MM.1S (cell line): Measurements from ENCODE around the gene POLR2J.
A peak's percentile ranks its signal among the peaks of the same experiment; 100 is the strongest.

Experiments
- DNase-seq: peaks from one replicate; pipeline ENCODE4 v3.0.0-alpha.2; 2015
- H2AFZ ChIP-seq: fragments of 300-600 bp; sonication (generic); 2 replicates; pipeline ENCODE4 v1.6.0; 2016; ENCODE audit warnings: antibody characterized with exemption, low read length
- H3F3A ChIP-seq: fragments of 300-600 bp; sonication (generic); 2 replicates; pipeline ENCODE4 v1.6.1; 2016; ENCODE audit warnings: mild to moderate bottlenecking, antibody characterized with exemption, low read length, moderate library complexity, mixed read lengths; ENCODE audit not compliant: insufficient read depth
- H3K27ac ChIP-seq: fragments of 300-600 bp; sonication (generic); 2 replicates; pipeline ENCODE4 v1.5.1; 2016; ENCODE audit warnings: mild to moderate bottlenecking, low read length
- H3K27me3 ChIP-seq: fragments of 300-600 bp; sonication (generic); replicated peaks from 2 replicates; pipeline ENCODE4 v1.6.0; 2016; ENCODE audit warnings: low read length; ENCODE audit not compliant: insufficient read depth
- H3K36me3 ChIP-seq: fragments of 300-600 bp; sonication (generic); replicated peaks from 2 replicates; pipeline ENCODE4 v1.6.1; 2016; ENCODE audit warnings: mild to moderate bottlenecking, low read length, mixed read lengths; ENCODE audit not compliant: insufficient read depth
- H3K4me1 ChIP-seq: fragments of 300-600 bp; sonication (generic); 2 replicates; pipeline ENCODE4 v1.6.1; 2016; ENCODE audit warnings: low read length, mixed read lengths
- H3K4me2 ChIP-seq: fragments of 300-600 bp; sonication (generic); 2 replicates; pipeline ENCODE4 v1.6.0; 2016; ENCODE audit warnings: low read depth, low read length
- H3K4me3 ChIP-seq: fragments of 300-600 bp; sonication (generic); 2 replicates; pipeline ENCODE4 v1.5.1; 2016; ENCODE audit warnings: low read length, mixed read lengths
- H3K79me2 ChIP-seq: fragments of 300-600 bp; sonication (generic); 2 replicates; pipeline ENCODE4 v1.6.1; 2016; ENCODE audit warnings: mixed run types, low read length, mixed read lengths
- H3K9ac ChIP-seq: fragments of 300-600 bp; sonication (generic); 2 replicates; pipeline ENCODE4 v1.6.1; 2016; ENCODE audit warnings: low read length, mixed read lengths
- H3K9me2 ChIP-seq: fragments of 300-600 bp; sonication (generic); replicated peaks from 2 replicates; pipeline ENCODE4 v1.6.1; 2016; ENCODE audit warnings: mild to moderate bottlenecking, low read length, mixed read lengths; ENCODE audit not compliant: insufficient read depth
- H3K9me3 ChIP-seq: fragments of 300-600 bp; sonication (generic); replicated peaks from 2 replicates; pipeline ENCODE4 v1.6.1; 2016; ENCODE audit warnings: mild to moderate bottlenecking, low read length, mixed read lengths; ENCODE audit not compliant: insufficient read depth
- H4K20me1 ChIP-seq: fragments of 300-600 bp; sonication (generic); 2 replicates; pipeline ENCODE4 v1.6.1; 2016; ENCODE audit warnings: mild to moderate bottlenecking, low read length, moderate library complexity, mixed read lengths; ENCODE audit not compliant: insufficient read depth
- EZH2 ChIP-seq: fragments of 300-600 bp; sonication (generic); optimal IDR thresholded peaks from 2 replicates; pipeline ENCODE3; 2017; ENCODE audit warnings: low read depth, mild to moderate bottlenecking, antibody characterized with exemption, low read length, mixed read lengths
- EZH2phosphoT487 ChIP-seq: fragments of 300-600 bp; sonication (generic); IDR thresholded peaks from 2 replicates; pipeline ENCODE4 v1.6.1; 2018; ENCODE audit warnings: antibody characterized with exemption, low read length
- TF ChIP-seq, protein P1 (sequence below): fragments of 300-600 bp; sonication (generic); IDR thresholded peaks from 2 replicates; pipeline ENCODE4 v1.5.1; 2016; ENCODE audit warnings: antibody characterized with exemption, low read length, mixed read lengths

POLR2J gene

DNA sequence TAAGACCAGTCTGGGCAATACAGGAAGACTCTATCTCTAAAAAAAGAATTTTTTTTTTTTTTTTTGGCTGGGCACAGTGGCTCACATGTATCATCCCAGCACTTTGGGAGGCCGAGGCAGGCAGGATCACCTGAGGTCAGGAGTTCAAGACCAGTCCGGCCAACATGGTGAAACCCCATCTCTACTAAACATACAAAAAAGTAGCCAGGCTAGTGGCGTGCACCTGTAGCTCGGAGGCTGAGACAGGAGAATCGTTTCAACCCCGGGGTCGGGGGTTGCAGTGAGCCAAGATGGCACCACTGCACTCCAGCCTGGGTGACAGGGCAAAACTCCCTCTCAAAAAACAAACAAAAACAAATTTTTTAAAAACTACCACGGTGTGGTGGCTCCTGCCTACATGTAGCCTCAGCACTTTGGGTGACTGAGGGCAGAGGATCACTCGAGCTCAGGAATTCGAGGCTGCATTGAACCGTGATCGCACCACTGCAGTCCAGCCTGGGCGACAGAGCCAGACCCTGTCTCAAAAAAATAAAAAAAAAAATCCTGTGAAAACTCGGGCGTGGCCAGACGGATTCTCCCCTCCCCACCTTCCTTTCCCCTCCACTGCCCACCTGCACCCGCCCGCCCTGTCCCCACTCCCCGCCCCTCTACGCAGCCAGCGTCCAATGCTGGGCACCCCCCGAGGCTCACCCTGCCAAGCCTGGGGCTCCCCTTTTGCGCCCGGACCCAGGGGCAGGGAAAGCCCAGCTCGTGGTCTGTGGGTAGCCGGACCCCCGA is 46.1 kb downstream of the POLR2J start:
- H3K79me2 ChIP-seq: peaks cover 56% of the 10 kb centered on the region
- DNase-seq: peak; percentile 70

DNA sequence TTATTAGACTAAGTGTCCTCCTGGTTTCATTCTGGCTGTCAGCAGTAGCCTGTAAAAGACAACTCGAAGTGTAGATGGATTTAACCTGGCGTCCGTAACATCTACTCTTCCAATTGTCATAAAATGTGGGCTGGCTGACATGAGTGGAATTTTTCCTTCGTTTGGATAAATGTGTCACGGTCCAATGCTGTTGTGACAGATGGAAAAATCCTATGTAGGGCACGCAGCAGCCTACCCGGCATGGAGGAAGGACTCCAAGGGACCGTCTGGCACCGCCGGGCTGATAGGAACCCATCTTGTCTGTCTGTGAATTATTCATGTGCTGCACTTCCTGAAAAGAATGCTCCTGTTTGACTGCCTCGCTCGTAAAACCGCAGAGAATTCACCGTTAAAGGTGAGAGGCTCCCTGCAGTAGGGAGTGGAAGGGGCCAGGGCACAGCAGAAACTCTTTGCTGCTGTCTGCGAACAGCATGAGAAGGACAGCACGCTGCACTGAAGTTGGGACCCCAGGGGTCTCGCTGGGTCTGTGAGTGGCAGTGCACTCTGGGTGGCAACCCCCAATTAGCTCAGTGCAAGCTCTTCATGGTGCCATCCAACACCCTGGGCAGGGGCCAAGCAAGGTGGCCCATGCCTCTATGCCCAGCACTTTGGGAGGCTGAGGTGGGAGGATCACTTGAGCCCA is 47.0 kb downstream of the POLR2J start:
- peak overlapping the region; percentile 65 for H3K4me2 ChIP-seq
- peaks cover 63% of the 10 kb centered on the region for H3K4me1 ChIP-seq
- H3K4me3 ChIP-seq: peak overlapping the region; percentile 23; the same call in 1 of the 2 replicates
- H3K27me3 ChIP-seq: no peaks in the 10 kb centered on the region
- no peak overlapping the region; the same call in 1 of the 2 replicates for H2AFZ ChIP-seq
- H3K36me3 ChIP-seq: 0 out of 2 replicates have a peak, but pooled peaks cover under 1% of the 10 kb centered on the region
- peak overlapping the region; percentile 98 for H3K9ac ChIP-seq
- DNase-seq: peak; percentile 88
- peak overlapping the region; percentile 94 for H3K27ac ChIP-seq
- TF ChIP-seq EZH2: no peak
- TF ChIP-seq, protein P1, sequence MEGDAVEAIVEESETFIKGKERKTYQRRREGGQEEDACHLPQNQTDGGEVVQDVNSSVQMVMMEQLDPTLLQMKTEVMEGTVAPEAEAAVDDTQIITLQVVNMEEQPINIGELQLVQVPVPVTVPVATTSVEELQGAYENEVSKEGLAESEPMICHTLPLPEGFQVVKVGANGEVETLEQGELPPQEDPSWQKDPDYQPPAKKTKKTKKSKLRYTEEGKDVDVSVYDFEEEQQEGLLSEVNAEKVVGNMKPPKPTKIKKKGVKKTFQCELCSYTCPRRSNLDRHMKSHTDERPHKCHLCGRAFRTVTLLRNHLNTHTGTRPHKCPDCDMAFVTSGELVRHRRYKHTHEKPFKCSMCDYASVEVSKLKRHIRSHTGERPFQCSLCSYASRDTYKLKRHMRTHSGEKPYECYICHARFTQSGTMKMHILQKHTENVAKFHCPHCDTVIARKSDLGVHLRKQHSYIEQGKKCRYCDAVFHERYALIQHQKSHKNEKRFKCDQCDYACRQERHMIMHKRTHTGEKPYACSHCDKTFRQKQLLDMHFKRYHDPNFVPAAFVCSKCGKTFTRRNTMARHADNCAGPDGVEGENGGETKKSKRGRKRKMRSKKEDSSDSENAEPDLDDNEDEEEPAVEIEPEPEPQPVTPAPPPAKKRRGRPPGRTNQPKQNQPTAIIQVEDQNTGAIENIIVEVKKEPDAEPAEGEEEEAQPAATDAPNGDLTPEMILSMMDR: no peak
- TF ChIP-seq EZH2phosphoT487: no peak
- H4K20me1 ChIP-seq: no peaks in the 10 kb centered on the region
- peaks cover 22% of the 10 kb centered on the region for H3F3A ChIP-seq
- no peaks in the 10 kb centered on the region for H3K9me3 ChIP-seq
- peaks cover 53% of the 10 kb centered on the region for H3K79me2 ChIP-seq
- H3K9me2 ChIP-seq: no peaks in the 10 kb centered on the region

More for the DNA sequence above, 46.1 kb downstream of the POLR2J start:
- Histone ChIP-seq H4K20me1 (no peaks in the 10 kb centered on the region), H3F3A (peaks cover 17% of the 10 kb centered on the region), H3K9me3 (no peaks in the 10 kb centered on the region), H3K4me1 (peaks cover 54% of the 10 kb centered on the region), H3K36me3 (0 out of 2 replicates have a peak, but pooled peaks cover 4% of the 10 kb centered on the region), H3K4me2 (peak overlapping the region; percentile 65), H3K4me3 (peak overlapping the region; percentile 72), H2AFZ (no peak overlapping the region), H3K9ac (peak overlapping the region; percentile 98), H3K9me2 (no peaks in the 10 kb centered on the region), H3K27ac (peak overlapping the region; percentile 94), H3K27me3 (no peaks in the 10 kb centered on the region)
- TF ChIP-seq, protein P1: no peak
- no peak for TF ChIP-seq EZH2phosphoT487
- TF ChIP-seq EZH2: no peak

DNA sequence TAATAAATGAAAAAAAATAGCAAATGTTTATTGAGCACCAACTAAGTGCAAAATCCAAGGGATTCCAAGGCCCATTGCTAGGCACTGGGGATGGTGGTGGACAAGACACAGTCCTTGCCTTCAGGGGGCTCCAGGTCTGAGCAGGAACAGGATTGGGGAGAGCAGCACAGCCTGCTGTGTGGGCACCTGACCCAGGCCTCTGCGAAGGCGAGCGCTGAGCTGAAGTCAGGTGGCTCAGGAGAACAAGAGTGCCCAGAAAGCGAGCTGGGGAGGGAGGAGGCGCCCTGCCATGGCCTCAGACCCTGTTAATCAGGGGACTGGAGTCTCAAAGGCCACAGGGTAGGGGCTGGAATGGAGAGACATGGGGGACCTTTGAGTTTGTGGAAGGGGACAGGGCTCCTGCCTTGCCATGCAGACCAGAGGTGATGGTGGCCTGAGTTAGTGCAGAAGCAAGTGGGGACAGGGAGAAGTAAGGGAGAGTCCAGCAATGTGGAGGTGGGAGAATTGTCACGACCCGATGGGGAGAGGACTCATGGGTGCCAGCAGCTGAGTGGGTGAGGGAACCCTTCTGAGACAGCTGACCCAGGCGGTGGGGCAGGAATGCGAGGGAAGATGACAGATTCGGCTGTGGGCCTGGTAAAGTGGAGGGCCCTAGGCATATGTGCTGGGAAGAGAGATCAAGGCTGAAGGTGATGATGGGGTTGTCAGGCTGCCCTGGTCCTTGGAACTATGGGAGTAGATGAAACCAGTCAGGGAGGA is 49.4 kb downstream of the POLR2J start:
- Histone ChIP-seq H3K9me2 (no peaks in the 10 kb centered on the region), H3K9ac (no peak overlapping the region), H3F3A (peaks cover 46% of the 10 kb centered on the region), H3K27me3 (no peaks in the 10 kb centered on the region), H3K4me2 (no peak overlapping the region), H3K9me3 (no peaks in the 10 kb centered on the region), H4K20me1 (no peaks in the 10 kb centered on the region), H3K4me3 (no peak overlapping the region), H3K79me2 (peaks cover 36% of the 10 kb centered on the region), H3K4me1 (peaks cover 70% of the 10 kb centered on the region), H3K27ac (no peak overlapping the region), H3K36me3 (no peaks in the 10 kb centered on the region), H2AFZ (no peak overlapping the region)
- no peak for DNase-seq
- TF ChIP-seq EZH2phosphoT487 (no peak), EZH2 (no peak)
- TF ChIP-seq, protein P1: no peak
